IMR-90 (cell line): ENCODE results near the gene IL4. TPM values are rescaled to one million over a fixed set of nuclear protein-coding genes. Genes with fewer than 3 reads are reported as not detected.

Experiments used
- ATAC-seq: fragments of 200-7000 bp; cut with Tn5 transposase; 2 replicates; pipeline ENCODE4 v1.9.1; 2020; ENCODE audit warnings: low read depth, mild to moderate bottlenecking, moderate library complexity
- BruUV-seq: library from RNA; stranded (reverse); fragments of 400-500 nt; replicated peaks from 2 replicates; lab custom pipeline; 2021; lab: Mats Ljungman, UMichigan
- CTCF ChIA-PET: fragments of 300-600 bp; formaldehyde crosslinking; extraction: SDS; loops from one replicate; lab custom pipeline; 2021; ENCODE audit warnings: antibody characterized with exemption; lab: Yijun Ruan, JAX
- POLR2A ChIA-PET: fragments of 300-600 bp; sonication (Branson Sonifier 250); formaldehyde crosslinking; loops from one replicate; lab custom pipeline; 2022; ENCODE audit warnings: antibody characterized with exemption; ENCODE audit not compliant: unreplicated experiment; lab: Charles Lee
- DNase-seq: peaks from one replicate; pipeline ENCODE4 v3.0.0; 2013
- H2AFZ ChIP-seq: replicated peaks from 2 replicates; pipeline ENCODE3; 2013; ENCODE audit warnings: low read length, mild to moderate bottlenecking; ENCODE audit not compliant: poor library complexity
- H2AK5ac ChIP-seq: 2 replicates; pipeline ENCODE4 v1.6.1; 2013; ENCODE audit warnings: low read depth, low read length, inconsistent platforms
- H2AK9ac ChIP-seq: replicated peaks from 2 replicates; pipeline ENCODE3; 2013; ENCODE audit warnings: mild to moderate bottlenecking, low read depth, low read length, moderate library complexity; ENCODE audit not compliant: poor library complexity
- H2BK120ac ChIP-seq: 2 replicates; pipeline ENCODE4 v1.6.1; 2013; ENCODE audit warnings: low read depth, low read length, inconsistent platforms
- H2BK15ac ChIP-seq: 3 replicates; pipeline ENCODE4 v1.6.1; 2013; ENCODE audit warnings: low read depth, low read length, inconsistent platforms
- H2BK20ac ChIP-seq: 2 replicates; pipeline ENCODE4 v1.6.1; 2013; ENCODE audit warnings: low read depth, mild to moderate bottlenecking, inconsistent platforms, low read length, moderate library complexity
- H2BK5ac ChIP-seq: 2 replicates; pipeline ENCODE4 v1.6.1; 2013; ENCODE audit warnings: mild to moderate bottlenecking, low read depth, low read length, inconsistent platforms; ENCODE audit not compliant: poor library complexity, severe bottlenecking
- H3K14ac ChIP-seq: replicated peaks from 2 replicates; pipeline ENCODE4 v1.6.1; 2013; ENCODE audit warnings: low read depth, low read length, inconsistent platforms
- H3K18ac ChIP-seq: 2 replicates; pipeline ENCODE4 v1.6.1; 2013; ENCODE audit warnings: low read depth, low read length, control low read depth
- H3K23ac ChIP-seq: 2 replicates; pipeline ENCODE4 v1.6.1; 2013; ENCODE audit warnings: low read depth, low read length, inconsistent platforms
- H3K27ac ChIP-seq: 2 replicates; pipeline ENCODE4 v1.5.1; 2013; ENCODE audit warnings: mild to moderate bottlenecking, control low read depth, low read length; ENCODE audit not compliant: insufficient read depth
- H3K27me3 ChIP-seq: 2 replicates; pipeline ENCODE4 v1.6.1; 2013; ENCODE audit warnings: low read length; ENCODE audit not compliant: control insufficient read depth, insufficient read depth
- H3K36me3 ChIP-seq: 2 replicates; pipeline ENCODE4 v1.6.1; 2013; ENCODE audit warnings: low read length, mixed read lengths; ENCODE audit not compliant: control insufficient read depth, insufficient read depth
- H3K4ac ChIP-seq: 2 replicates; pipeline ENCODE4 v1.6.1; 2013; ENCODE audit warnings: low read depth, low read length, inconsistent platforms
- H3K4me1 ChIP-seq: 2 replicates; pipeline ENCODE4 v1.6.1; 2013; ENCODE audit warnings: low read length, mixed read lengths; ENCODE audit not compliant: control insufficient read depth, insufficient read depth
- H3K4me2 ChIP-seq: 2 replicates; pipeline ENCODE4 v1.6.1; 2013; ENCODE audit warnings: low read depth, mild to moderate bottlenecking, control low read depth, low read length, moderate library complexity
- H3K4me3 ChIP-seq: 2 replicates; pipeline ENCODE4 v1.5.1; 2013; ENCODE audit warnings: low read depth, mild to moderate bottlenecking, control low read depth, low read length, moderate library complexity; ENCODE audit not compliant: insufficient read depth
- H3K56ac ChIP-seq: 2 replicates; pipeline ENCODE4 v1.6.1; 2013; ENCODE audit warnings: low read length, inconsistent platforms; ENCODE audit not compliant: insufficient read depth; ENCODE audit errors: extremely low read depth
- H3K79me1 ChIP-seq, 2 experiments: 2 replicates each; pipeline ENCODE4 v1.6.1; 2013; ENCODE audit warnings: low read length in 2 of 2, inconsistent platforms in 1 of 2, low read depth in 1 of 2
- H3K9ac ChIP-seq: 2 replicates; pipeline ENCODE4 v1.6.1; 2013; ENCODE audit warnings: low read depth, low read length, control low read depth
- H3K9me1 ChIP-seq: 2 replicates; pipeline ENCODE4 v1.6.1; 2013; ENCODE audit warnings: low read length, inconsistent platforms; ENCODE audit not compliant: insufficient read depth
- H3K9me3 ChIP-seq: 2 replicates; pipeline ENCODE4 v1.6.1; 2013; ENCODE audit warnings: low read length; ENCODE audit not compliant: control insufficient read depth, insufficient read depth
- H4K20me1 ChIP-seq: 2 replicates; pipeline ENCODE4 v1.6.1; 2013; ENCODE audit warnings: low read length, inconsistent platforms; ENCODE audit not compliant: insufficient read depth
- H4K5ac ChIP-seq: 2 replicates; pipeline ENCODE4 v1.6.1; 2013; ENCODE audit warnings: mild to moderate bottlenecking, low read depth, low read length, control low read depth
- H4K8ac ChIP-seq, 2 experiments: 2 replicates each; pipeline ENCODE4 v1.6.1; 2013; ENCODE audit warnings: low read depth in 2 of 2, low read length in 2 of 2, control low read depth in 1 of 2, inconsistent platforms in 1 of 2
- H4K91ac ChIP-seq: 2 replicates; pipeline ENCODE4 v1.6.1; 2013; ENCODE audit warnings: low read depth, low read length, inconsistent platforms; ENCODE audit not compliant: insufficient read depth
- CEBPB ChIP-seq: IDR thresholded peaks from 2 replicates; pipeline ENCODE4 v1.6.1; 2012; ENCODE audit warnings: low read depth, low read length, improper control_type of control experiment
- WGBS, 2 experiments: methylation state at CpG; one replicate each; pipeline versions ENCODE4 v1.1.5 to v1.1.7; 2013; ENCODE audit warnings: missing lambda C conversion rate in 2 of 2; ENCODE audit not compliant: insufficient read length in 1 of 2; ENCODE audit errors: extremely low coverage in 2 of 2; 5-methylcytosine and 5-hydroxymethylcytosine counted together
- dilution Hi-C: fragments of 300-500 bp; cut with HindIII; formaldehyde crosslinking; loops from one replicate; pipeline ENCODE4 v1.14.3; 2018; ENCODE audit warnings: low sequenced_read_pairs; ENCODE audit not compliant: unreplicated experiment
- in situ Hi-C: fragments of 300-500 bp; cut with MboI; formaldehyde crosslinking; loops from 3 replicates; pipeline ENCODE4 v1.14.3; 2019; ENCODE audit warnings: low sequenced_read_pairs, inconsistent platforms, mixed read lengths
- intact Hi-C: fragments of 100-400 bp; cut with micrococcal nuclease; formaldehyde crosslinking; loops from 2 replicates; pipeline ENCODE4 v1.10.0; 2022
- polyA plus RNA-seq, 3 experiments: library from polyadenylated mRNA; depleted of rRNA; stranded (reverse); fragments of >200 nt; gene quantifications; 2 replicates each; pipeline ENCODE4 v1.2.3, GENCODE V29; 2012; ENCODE audit warnings: low replicate concordance in 1 of 3
- total RNA-seq: library from RNA; depleted of rRNA; stranded (reverse); fragments of >200 nt; gene quantifications from 2 replicates; pipeline ENCODE4 v1.2.3, GENCODE V29; 2012

IL4 gene
- total and polyA plus RNA-seq, 2 of the 4 experiments (the other 2 are of a cell fraction): not detected

GRCh38 chr5:132684491-132684890, 10.7 kb downstream of the IL4 start:
- in situ Hi-C loops: no loop called here
- Histone ChIP-seq H3K56ac (no peak overlapping the region), H2BK20ac (no peak overlapping the region), H3K23ac (no peak overlapping the region), H4K91ac (no peak overlapping the region), H3K4me2 (no peak overlapping the region), H3K18ac (no peak overlapping the region), H2BK5ac (no peak overlapping the region), H3K4me1 (no peaks in the 10 kb centered on the region; the same call in 1 of the 2 replicates), H4K20me1 (no peaks in the 10 kb centered on the region), H3K9ac (no peak overlapping the region), H3K9me1 (0 out of 2 replicates have a peak, but pooled peaks cover 5% of the 10 kb centered on the region), H2BK120ac (no peak overlapping the region), H2AK5ac (no peak overlapping the region), H2AK9ac (no peak overlapping the region), H2AFZ (no peak overlapping the region), H3K27ac (no peak overlapping the region), H3K4ac (no peak overlapping the region), H3K9me3 (no peaks in the 10 kb centered on the region), H4K8ac (no peak overlapping the region), H3K36me3 (no peaks in the 10 kb centered on the region), H3K79me1 (no peaks in the 10 kb centered on the region), H4K5ac (no peak overlapping the region), H3K4me3 (no peak overlapping the region), H3K14ac (no peak overlapping the region), H3K27me3 (no peaks in the 10 kb centered on the region), H2BK15ac (no peak overlapping the region)
- dilution Hi-C loops: no loop called here
- no peak for ATAC-seq
- intact Hi-C loops: no loop called here
- ChIA-PET CTCF (interaction anchor here (0.9 kb wide), 1 partner anchor 9 kb away, joined by 3 read pairs; no protein-coding TSS in a partner anchor), POLR2A (no interaction called here)
- WGBS, 2 experiments: no CpG with 5 or more reads among the region's 6 CpGs
- no peak for DNase-seq
- no peak for TF ChIP-seq CEBPB
- no TSS peak for BruUV-seq
